ENCODE data around the gene KIAA1755.

The KIAA1755 gene

GRCh38 chr20:38179846-38180245 is 80.7 kb downstream of the KIAA1755 start:
- DNase-seq (ENCODE audit: low read depth), result no peak

GRCh38 chr20:38178581-38178980 is 82.0 kb downstream of the KIAA1755 start:
- DNase-seq (ENCODE audit: low read depth), result no peak

- no peak for DNase-seq (ENCODE audit: low read depth)
Measured at GRCh38 chr20:38178065-38178491, 82.5 kb downstream of the KIAA1755 start.

GRCh38 chr20:38177201-38177600 is 83.3 kb downstream of the KIAA1755 start:
- no peak for DNase-seq (ENCODE audit: low read depth)

GRCh38 chr20:38175304-38176180 is 85.0 kb downstream of the KIAA1755 start:
- no peak for DNase-seq (ENCODE audit: low read depth)

- peak; percentile 69 for DNase-seq (ENCODE audit: low read depth)
Measured at GRCh38 chr20:38173237-38174156, 87.0 kb downstream of the KIAA1755 start.

- DNase-seq (ENCODE audit: low read depth), result no peak
Measured at GRCh38 chr20:38172408-38172807, 88.1 kb downstream of the KIAA1755 start.

- DNase-seq (ENCODE audit: low read depth), result no peak
Measured at GRCh38 chr20:38171675-38172043, 88.9 kb downstream of the KIAA1755 start.

GRCh38 chr20:38170826-38171674 is 89.5 kb downstream of the KIAA1755 start:
- no peak for DNase-seq (ENCODE audit: low read depth)

GRCh38 chr20:38170219-38170825 is 90.2 kb downstream of the KIAA1755 start:
- DNase-seq (ENCODE audit: low read depth), result no peak

- no peak for DNase-seq (ENCODE audit: low read depth)
Measured at GRCh38 chr20:38169636-38170193, 90.8 kb downstream of the KIAA1755 start.

- no peak for DNase-seq (ENCODE audit: low read depth)
Measured at GRCh38 chr20:38168791-38169589, 91.5 kb downstream of the KIAA1755 start.

GRCh38 chr20:38167851-38168760 is 92.4 kb downstream of the KIAA1755 start:
- DNase-seq (ENCODE audit: low read depth), result peak; percentile 98

GRCh38 chr20:38167328-38167850 is 93.1 kb downstream of the KIAA1755 start:
- DNase-seq (ENCODE audit: low read depth), result no peak

- no peak for DNase-seq (ENCODE audit: low read depth)
Measured at GRCh38 chr20:38166703-38167233, 93.8 kb downstream of the KIAA1755 start.

- DNase-seq (ENCODE audit: low read depth), result no peak
Measured at GRCh38 chr20:38165966-38166702, 94.4 kb downstream of the KIAA1755 start.

- DNase-seq (ENCODE audit: low read depth), result no peak
Measured at GRCh38 chr20:38165089-38165965, 95.2 kb downstream of the KIAA1755 start, which contains the start of gene TGM2. Gene TGM2, minus strand, starts transcription at chr20:38165270. Its CDS starts 72 bp downstream, at chr20:38165198.
